Measurements from ENCODE around the gene NWD2. TPM values are rescaled to one million over a fixed set of nuclear protein-coding genes. Genes with fewer than 3 reads are reported as not detected.

The NWD2 gene
- total RNA-seq, 4 donors from 2014 or later = 0.22 TPM; not detected in 3

- intact Hi-C loops (cut with DNase I) = no loop called here
- Histone ChIP-seq H3K4me3 (no peak overlapping the region), H3K9me3 (no peaks in the 10 kb centered on the region), H3K4me1 (no peaks in the 10 kb centered on the region), H3K27me3 (no peaks in the 10 kb centered on the region), H3K27ac (no peak overlapping the region), H3K36me3 (no peaks in the 10 kb centered on the region)
- WGBS, 2 donors = 18 to 39% methylated on average over 5 of the region's 5 CpGs
- DNase-seq = no peak
- TF ChIP-seq CTCF (IDR thresholded peaks at IDR 0.05) = no peak
- TF ChIP-seq POLR2A (IDR thresholded peaks at IDR 0.05) = no peak
These were observed 76.1 kb downstream of the NWD2 start for GRCh38 chr4:37320513-37321235.

GRCh38 chr4:37322122-37322521 lies 77.6 kb downstream of the NWD2 start:
- H3K4me3 ChIP-seq = no peak overlapping the region
- intact Hi-C loops (cut with DNase I) = no loop called here
- no peaks in the 10 kb centered on the region for H3K4me1 ChIP-seq
- H3K27ac ChIP-seq = no peak overlapping the region
- no peaks in the 10 kb centered on the region for H3K27me3 ChIP-seq
- no peaks in the 10 kb centered on the region for H3K36me3 ChIP-seq
- no peak for DNase-seq
- no peaks in the 10 kb centered on the region for H3K9me3 ChIP-seq
- WGBS, 2 donors = 46 to 55% methylated on average over 2 of the region's 2 CpGs
- TF ChIP-seq POLR2A (IDR thresholded peaks at IDR 0.05) (no peak), CTCF (IDR thresholded peaks at IDR 0.05) (no peak)

- H3K9me3 ChIP-seq = no peaks in the 10 kb centered on the region
- no peak overlapping the region for H3K27ac ChIP-seq
- no peaks in the 10 kb centered on the region for H3K4me1 ChIP-seq
- no peak for DNase-seq
- no peaks in the 10 kb centered on the region for H3K27me3 ChIP-seq
- intact Hi-C loops (cut with DNase I) = no loop called here
- 57 to 67% methylated on average over 6 of the region's 6 CpGs for WGBS, 2 donors
- no peaks in the 10 kb centered on the region for H3K36me3 ChIP-seq
- H3K4me3 ChIP-seq = no peak overlapping the region
- TF ChIP-seq POLR2A (IDR thresholded peaks at IDR 0.05) = no peak
- no peak for TF ChIP-seq CTCF (IDR thresholded peaks at IDR 0.05)
These were observed 80.0 kb downstream of the NWD2 start for GRCh38 chr4:37324546-37324945.

- Histone ChIP-seq H3K36me3 (no peaks in the 10 kb centered on the region), H3K9me3 (no peaks in the 10 kb centered on the region), H3K27me3 (no peaks in the 10 kb centered on the region), H3K27ac (no peak overlapping the region), H3K4me1 (no peaks in the 10 kb centered on the region), H3K4me3 (no peak overlapping the region)
- intact Hi-C loops (cut with DNase I) = no loop called here
- WGBS, 2 donors = 17 to 63% methylated on average over 1 of the region's 1 CpG
- TF ChIP-seq CTCF (IDR thresholded peaks at IDR 0.05) (no peak), POLR2A (IDR thresholded peaks at IDR 0.05) (no peak)
- DNase-seq = no peak
These were observed 82.3 kb downstream of the NWD2 start for GRCh38 chr4:37326852-37327251.

- intact Hi-C loops (cut with DNase I) = no loop called here
- no peak for TF ChIP-seq CTCF (IDR thresholded peaks at IDR 0.05)
- no peak for TF ChIP-seq POLR2A (IDR thresholded peaks at IDR 0.05)
- H3K27me3 ChIP-seq = no peaks in the 10 kb centered on the region
- no peak overlapping the region for H3K27ac ChIP-seq
- no peaks in the 10 kb centered on the region for H3K9me3 ChIP-seq
- no peaks in the 10 kb centered on the region for H3K36me3 ChIP-seq
- DNase-seq = no peak
- no peak overlapping the region for H3K4me3 ChIP-seq
- no peaks in the 10 kb centered on the region for H3K4me1 ChIP-seq
These were observed 94.4 kb downstream of the NWD2 start for GRCh38 chr4:37338972-37339371.
